Smooth muscle cell (in vitro differentiated cells): ENCODE measurements around the gene LRRC10B. TPM values are rescaled to one million over a fixed set of nuclear protein-coding genes. Genes with fewer than 3 reads are reported as not detected.

Experiments
- DNase-seq: peaks from one replicate; lab custom pipeline; 2025; ENCODE audit not compliant: unreplicated experiment; lab: John Stamatoyannopoulos, UW
- H2AFZ ChIP-seq: fragments of 200-600 bp; sonication (generic); 2 replicates; pipeline ENCODE4 v1.6.0; 2016; ENCODE audit warnings: antibody characterized with exemption, low read depth, mild to moderate bottlenecking
- H3F3A ChIP-seq: fragments of 200-600 bp; sonication (generic); 2 replicates; pipeline ENCODE4 v1.6.0; 2017; ENCODE audit warnings: antibody characterized with exemption, low read depth
- H3K27ac ChIP-seq: fragments of 200-600 bp; sonication (generic); 2 replicates; pipeline ENCODE4 v1.5.1; 2016; ENCODE audit warnings: low read depth, mild to moderate bottlenecking
- H3K27me3 ChIP-seq: fragments of 200-600 bp; sonication (generic); 2 replicates; pipeline ENCODE4 v1.6.1; 2016; ENCODE audit warnings: low read depth, mild to moderate bottlenecking
- H3K36me3 ChIP-seq: fragments of 200-600 bp; sonication (generic); 2 replicates; pipeline ENCODE4 v1.5.1; 2016; ENCODE audit warnings: low read depth
- H3K4me1 ChIP-seq: fragments of 200-600 bp; sonication (generic); 2 replicates; pipeline ENCODE4 v1.5.1; 2016; ENCODE audit warnings: low read depth
- H3K4me2 ChIP-seq: fragments of 200-600 bp; sonication (generic); 2 replicates; pipeline ENCODE4 v1.6.0; 2016; ENCODE audit warnings: mild to moderate bottlenecking
- H3K4me3 ChIP-seq: fragments of 200-600 bp; sonication (generic); 2 replicates; pipeline ENCODE4 v1.5.1; 2016; ENCODE audit warnings: mild to moderate bottlenecking
- H3K79me2 ChIP-seq: fragments of 200-600 bp; sonication (generic); 2 replicates; pipeline ENCODE4 v1.6.0; 2016; ENCODE audit warnings: low read depth, mild to moderate bottlenecking
- H3K9ac ChIP-seq: fragments of 200-600 bp; sonication (generic); 2 replicates; pipeline ENCODE4 v1.6.0; 2016; ENCODE audit warnings: low read depth
- H3K9me3 ChIP-seq: fragments of 200-600 bp; sonication (generic); replicated peaks from 2 replicates; pipeline ENCODE4 v1.5.1; 2016; ENCODE audit warnings: low read depth
- H4K20me1 ChIP-seq: fragments of 200-600 bp; sonication (generic); 2 replicates; pipeline ENCODE4 v1.6.0; 2016; ENCODE audit warnings: low read depth
- CTCF ChIP-seq: fragments of 200-600 bp; sonication (generic); IDR thresholded peaks from 2 replicates; pipeline ENCODE4 v1.5.1; 2017; ENCODE audit warnings: borderline replicate concordance, mild to moderate bottlenecking, antibody characterized with exemption; ENCODE audit not compliant: insufficient read depth, poor library complexity, severe bottlenecking
- WGBS: methylation state at CpG from one replicate; pipeline ENCODE4 v1.1.7; 2016; ENCODE audit warnings: low lambda C conversion rate; 5-methylcytosine and 5-hydroxymethylcytosine counted together
- polyA plus RNA-seq: library from polyadenylated mRNA; unstranded; fragments of >200 nt; fragmentation: Nextera tagmentation; extraction: Ambion mirVana; gene quantifications from 2 replicates; pipeline ENCODE4 v1.2.1, GENCODE V29; 2016
- total RNA-seq: library from RNA; depleted of rRNA; stranded (reverse); fragments of >200 nt; gene quantifications from 2 replicates; pipeline ENCODE4 v1.2.3, GENCODE V29; 2014

The LRRC10B gene
- total and polyA plus RNA-seq, 2 experiments from 2014 or later = 0.11 to 2.2 TPM

DNA sequence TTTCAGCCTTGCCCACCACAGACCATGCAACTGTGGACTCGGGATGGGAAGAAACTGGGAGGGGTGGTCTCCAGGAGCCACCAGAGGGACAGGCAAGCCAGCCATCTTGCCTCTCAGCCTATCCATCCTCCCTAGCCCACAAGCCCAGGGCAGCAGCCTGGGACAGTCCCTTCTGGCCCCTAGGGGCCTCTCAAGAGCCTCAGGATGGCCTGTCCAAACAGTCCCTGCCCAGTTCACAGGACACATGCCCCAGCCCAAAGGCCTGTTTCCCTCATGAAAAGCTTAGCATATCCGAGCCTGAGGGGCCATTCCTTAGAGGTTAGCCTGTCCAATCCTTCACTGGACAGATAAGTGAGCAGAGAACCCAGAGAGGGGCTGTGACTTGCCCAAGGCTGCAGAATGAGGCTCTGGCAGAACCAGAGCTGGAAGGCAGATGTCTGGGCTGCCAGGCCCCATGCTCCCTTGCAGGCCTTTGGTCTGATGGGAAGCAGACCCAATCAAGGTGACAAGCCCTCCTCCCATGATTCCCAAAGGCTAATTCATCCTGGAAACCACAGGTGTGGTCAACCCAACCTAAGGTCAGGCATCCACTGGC, 28.2 kb downstream of the LRRC10B start:
- no peaks in the 10 kb centered on the region for H3F3A ChIP-seq
- H3K4me1 ChIP-seq = peaks cover 1% of the 10 kb centered on the region
- H3K4me2 ChIP-seq = no peak overlapping the region
- H3K27ac ChIP-seq = no peak overlapping the region
- no peak for TF ChIP-seq CTCF
- H4K20me1 ChIP-seq = no peaks in the 10 kb centered on the region
- H3K4me3 ChIP-seq = no peak overlapping the region
- no peaks in the 10 kb centered on the region for H3K27me3 ChIP-seq
- WGBS = 66% methylated on average over 2 of the region's 2 CpGs
- no peaks in the 10 kb centered on the region for H3K36me3 ChIP-seq
- no peaks in the 10 kb centered on the region for H3K79me2 ChIP-seq
- H2AFZ ChIP-seq = no peak overlapping the region
- H3K9me3 ChIP-seq = no peaks in the 10 kb centered on the region
- no peak overlapping the region for H3K9ac ChIP-seq
- DNase-seq = no peak

GRCh38 chr11:61537326-61537725, 28.8 kb downstream of the LRRC10B start:
- Histone ChIP-seq H3K27me3 (no peaks in the 10 kb centered on the region), H3K4me2 (no peak overlapping the region)

GRCh38 chr11:61538636-61538961, 30.1 kb downstream of the LRRC10B start:
- Histone ChIP-seq H3K79me2 (no peaks in the 10 kb centered on the region), H3K27me3 (no peaks in the 10 kb centered on the region), H3F3A (no peaks in the 10 kb centered on the region), H3K4me3 (no peak overlapping the region), H3K36me3 (no peaks in the 10 kb centered on the region), H3K9me3 (no peaks in the 10 kb centered on the region), H2AFZ (no peak overlapping the region), H3K9ac (no peak overlapping the region), H3K4me1 (peaks cover 6% of the 10 kb centered on the region), H3K4me2 (no peak overlapping the region), H4K20me1 (no peaks in the 10 kb centered on the region), H3K27ac (no peak overlapping the region)
- no peak for TF ChIP-seq CTCF
- 91% methylated on average over 9 of the region's 9 CpGs for WGBS
- DNase-seq = no peak

More at GRCh38 chr11:61537326-61537725, 28.8 kb downstream of the LRRC10B start:
- no peak for TF ChIP-seq CTCF
- Histone ChIP-seq H3K4me1 (peaks cover 6% of the 10 kb centered on the region), H3K9me3 (no peaks in the 10 kb centered on the region), H3K4me3 (no peak overlapping the region), H3K27ac (no peak overlapping the region), H3K79me2 (no peaks in the 10 kb centered on the region), H3F3A (no peaks in the 10 kb centered on the region), H3K36me3 (no peaks in the 10 kb centered on the region), H3K9ac (no peak overlapping the region), H2AFZ (no peak overlapping the region), H4K20me1 (no peaks in the 10 kb centered on the region)
- DNase-seq = no peak
- 84% methylated on average over 8 of the region's 8 CpGs for WGBS

GRCh38 chr11:61539006-61539405, 30.5 kb downstream of the LRRC10B start:
- H3K79me2 ChIP-seq = no peaks in the 10 kb centered on the region
- H3K4me1 ChIP-seq = peaks cover 6% of the 10 kb centered on the region
- TF ChIP-seq CTCF = no peak
- H3F3A ChIP-seq = no peaks in the 10 kb centered on the region
- H3K9me3 ChIP-seq = no peaks in the 10 kb centered on the region
- 94% methylated on average over 11 of the region's 11 CpGs for WGBS
- H4K20me1 ChIP-seq = no peaks in the 10 kb centered on the region
- H3K27me3 ChIP-seq = no peaks in the 10 kb centered on the region
- H3K9ac ChIP-seq = no peak overlapping the region
- H3K4me3 ChIP-seq = no peak overlapping the region
- no peak for DNase-seq
- H3K4me2 ChIP-seq = no peak overlapping the region
- no peaks in the 10 kb centered on the region for H3K36me3 ChIP-seq
- no peak overlapping the region for H3K27ac ChIP-seq
- no peak overlapping the region for H2AFZ ChIP-seq
